Effector memory CD4-positive, alpha-beta T cell (primary cell): ENCODE measurements around the gene FAM167B.

Experiments used
- DNase-seq, 3 donors: peaks; one replicate each; pipeline ENCODE4 v3.0.0-alpha.2; 2020
- H3K27ac ChIP-seq: 2 replicates; pipeline ENCODE4 v1.7.0; 2013; ENCODE audit warnings: mild to moderate bottlenecking, low read length, moderate library complexity; ENCODE audit not compliant: insufficient read depth, poor library complexity, severe bottlenecking
- H3K27me3 ChIP-seq: replicated peaks from 2 replicates; pipeline ENCODE4 v1.7.0; 2013; ENCODE audit warnings: mild to moderate bottlenecking, low read length; ENCODE audit not compliant: insufficient read depth, control insufficient read depth, poor library complexity, severe bottlenecking
- H3K36me3 ChIP-seq: 2 replicates; pipeline ENCODE4 v1.7.0; 2013; ENCODE audit warnings: mild to moderate bottlenecking, low read length, moderate library complexity; ENCODE audit not compliant: control insufficient read depth, insufficient read depth
- H3K4me1 ChIP-seq: 2 replicates; pipeline ENCODE4 v1.7.0; 2013; ENCODE audit warnings: low read length, mild to moderate bottlenecking; ENCODE audit not compliant: control insufficient read depth, insufficient read depth, poor library complexity, severe bottlenecking
- H3K4me3 ChIP-seq: 2 replicates; pipeline ENCODE4 v1.7.0; 2013; ENCODE audit warnings: low read length, low read depth, mild to moderate bottlenecking; ENCODE audit not compliant: insufficient read depth, poor library complexity, severe bottlenecking
- H3K9me3 ChIP-seq: 2 replicates; pipeline ENCODE4 v1.7.0; 2013; ENCODE audit warnings: mild to moderate bottlenecking, low read length, moderate library complexity; ENCODE audit not compliant: control insufficient read depth

Gene FAM167B

GRCh38 chr1:32205401-32206370 is 41.3 kb upstream of the FAM167B start, which contains the start of gene IQCC:
IQCC (plus strand) TSS chr1:32205671; CDS start chr1:32205682, 11 bp downstream.
- H3K4me1 ChIP-seq = peaks cover 24% of the 10 kb centered on the region
- H3K4me3 ChIP-seq = peak within 1 kb of the TSS; percentile 74

GRCh38 chr1:32208469-32208868 is 38.6 kb upstream of the FAM167B start:
- peaks cover 14% of the 10 kb centered on the region for H3K4me1 ChIP-seq
- H3K27me3 ChIP-seq = no peaks in the 10 kb centered on the region
- H3K4me3 ChIP-seq = no peak overlapping the region
- H3K27ac ChIP-seq = no peak overlapping the region
- DNase-seq = no peak
- H3K36me3 ChIP-seq = no peaks in the 10 kb centered on the region
- H3K9me3 ChIP-seq = no peaks in the 10 kb centered on the region

More at GRCh38 chr1:32205401-32206370, 41.3 kb upstream of the FAM167B start, which contains the start of gene IQCC:
- Histone ChIP-seq H3K9me3 (no peaks in the 10 kb centered on the region), H3K27ac (peak within 1 kb of the TSS; percentile 75), H3K36me3 (no peaks in the 10 kb centered on the region), H3K27me3 (no peaks in the 10 kb centered on the region)
- peak; percentile 73 to 83 (median 77) for DNase-seq

GRCh38 chr1:32208891-32209328 is 38.1 kb upstream of the FAM167B start, which contains the start of gene DCDC2B:
DCDC2B (plus strand) TSS chr1:32209089; CDS start chr1:32209094, 5 bp downstream.
- DNase-seq = no peak

GRCh38 chr1:32215629-32216480 is 31.2 kb upstream of the FAM167B start:
- Histone ChIP-seq H3K36me3 (peaks cover 12% of the 10 kb centered on the region), H3K4me1 (peaks cover 13% of the 10 kb centered on the region), H3K4me3 (no peak overlapping the region), H3K27me3 (no peaks in the 10 kb centered on the region), H3K27ac (peak overlapping the region; percentile 6), H3K9me3 (no peaks in the 10 kb centered on the region)
- DNase-seq = peak; percentile 21 to 40 (median 29)

More at GRCh38 chr1:32208891-32209328, 38.1 kb upstream of the FAM167B start, which contains the start of gene DCDC2B:
- no peak within 1 kb of the TSS for H3K27ac ChIP-seq
- H3K4me3 ChIP-seq = no peak within 1 kb of the TSS
- H3K4me1 ChIP-seq = peaks cover 14% of the 10 kb centered on the region
- no peaks in the 10 kb centered on the region for H3K27me3 ChIP-seq
- no peaks in the 10 kb centered on the region for H3K36me3 ChIP-seq
- no peaks in the 10 kb centered on the region for H3K9me3 ChIP-seq

GRCh38 chr1:32216566-32216965 is 30.5 kb upstream of the FAM167B start:
- peaks cover 12% of the 10 kb centered on the region for H3K36me3 ChIP-seq
- peaks cover 19% of the 10 kb centered on the region for H3K4me1 ChIP-seq
- no peak overlapping the region for H3K27ac ChIP-seq
- no peak for DNase-seq
- no peaks in the 10 kb centered on the region for H3K9me3 ChIP-seq
- H3K4me3 ChIP-seq = no peak overlapping the region
- H3K27me3 ChIP-seq = no peaks in the 10 kb centered on the region

GRCh38 chr1:32219022-32219421 is 28.0 kb upstream of the FAM167B start:
- peaks cover 12% of the 10 kb centered on the region for H3K36me3 ChIP-seq
- no peaks in the 10 kb centered on the region for H3K9me3 ChIP-seq
- DNase-seq = no peak

GRCh38 chr1:32220746-32221580 is 26.1 kb upstream of the FAM167B start:
- H3K9me3 ChIP-seq = no peaks in the 10 kb centered on the region
- H3K4me1 ChIP-seq = peaks cover 25% of the 10 kb centered on the region
- no peaks in the 10 kb centered on the region for H3K27me3 ChIP-seq
- DNase-seq = no peak
- peaks cover 11% of the 10 kb centered on the region for H3K36me3 ChIP-seq
- peak overlapping the region; percentile 96 for H3K27ac ChIP-seq
- peak overlapping the region; percentile 70 for H3K4me3 ChIP-seq

More at GRCh38 chr1:32219022-32219421, 28.0 kb upstream of the FAM167B start:
- no peak overlapping the region for H3K4me3 ChIP-seq
- H3K4me1 ChIP-seq = peaks cover 31% of the 10 kb centered on the region
- no peak overlapping the region for H3K27ac ChIP-seq
- no peaks in the 10 kb centered on the region for H3K27me3 ChIP-seq

GRCh38 chr1:32221581-32221979 is 25.4 kb upstream of the FAM167B start:
- Histone ChIP-seq H3K27ac (peak overlapping the region; percentile 96), H3K4me3 (peak overlapping the region; percentile 70), H3K4me1 (peaks cover 20% of the 10 kb centered on the region), H3K9me3 (no peaks in the 10 kb centered on the region), H3K36me3 (peaks cover 16% of the 10 kb centered on the region), H3K27me3 (no peaks in the 10 kb centered on the region)
- DNase-seq = no peak
